ENCODE results near the gene MTNR1B. TPM values are rescaled to one million over a fixed set of nuclear protein-coding genes. Genes with fewer than 3 reads are reported as not detected.

Gene MTNR1B
- total RNA-seq, 1 experiment from 2014 or later, result not detected

DNA sequence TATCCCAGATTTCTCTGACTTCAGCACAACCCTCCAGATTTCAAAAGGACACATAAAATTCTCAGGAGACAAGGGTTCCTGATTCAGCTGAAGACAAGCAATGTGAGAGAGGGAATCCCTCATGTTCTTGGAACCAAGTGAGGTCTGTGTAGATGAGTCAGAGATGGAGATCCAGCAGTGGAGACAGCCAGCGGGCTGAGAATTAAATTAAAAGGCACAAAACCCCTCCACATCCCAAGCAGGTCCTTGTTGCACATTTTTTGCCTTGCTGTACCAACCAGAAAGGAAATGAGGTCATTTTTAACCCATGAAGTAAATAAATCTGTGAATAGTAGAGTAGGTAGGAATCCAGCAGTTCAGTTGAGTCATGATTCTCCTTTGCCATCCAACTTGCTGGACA is 9.7 kb downstream of the MTNR1B start:
- BruUV-seq (replicated peaks), result no TSS peak
- CTCF ChIA-PET, result no interaction called here
- Histone ChIP-seq H3K9me3 (ENCODE audit: low read depth, low read length, poor library complexity, severe bottlenecking) (no peaks in the 10 kb centered on the region), H3K4me3 (ENCODE audit: low read depth, low read length, poor library complexity, severe bottlenecking) (no peak overlapping the region), H3K27me3 (replicated peaks; ENCODE audit: insufficient read depth, low read depth, low read length, poor library complexity) (peaks cover 32% of the 10 kb centered on the region), H3K27ac (ENCODE audit: low read depth, low read length, poor library complexity, severe bottlenecking) (no peak overlapping the region), H3K36me3 (ENCODE audit: insufficient read depth, low read length, poor library complexity, severe bottlenecking) (no peaks in the 10 kb centered on the region), H3K4me1 (ENCODE audit: insufficient read depth, low read length, poor library complexity, severe bottlenecking) (peaks cover 27% of the 10 kb centered on the region)
- TF ChIP-seq EZH2 (IDR thresholded peaks at IDR 0.05; ENCODE audit: borderline replicate concordance, low read depth, low read length, poor library complexity, severe bottlenecking) (no peak), CTCF (conservative IDR thresholded peaks at IDR 0.05; ENCODE audit: low read depth, low read length) (no peak)
- DNase-seq (ENCODE audit: low spot score), result peak; percentile 77
- POLR2A ChIA-PET (ENCODE audit: low non-redundant PET), result interaction anchor here (0.5 kb wide), 1 partner anchor 515 kb away, joined by 3 read pairs; no protein-coding TSS in a partner anchor
- intact Hi-C loops (cut with micrococcal nuclease; ENCODE audit: unreplicated experiment), result no loop called here

- H3K4me1 ChIP-seq (ENCODE audit: insufficient read depth, low read length, poor library complexity, severe bottlenecking), result peaks cover 27% of the 10 kb centered on the region
- intact Hi-C loops (cut with micrococcal nuclease; ENCODE audit: unreplicated experiment), result no loop called here
- ChIA-PET CTCF (no interaction called here), POLR2A (ENCODE audit: low non-redundant PET) (no interaction called here)
- DNase-seq (ENCODE audit: low spot score), result no peak
- no peak overlapping the region for H3K27ac ChIP-seq (ENCODE audit: low read depth, low read length, poor library complexity, severe bottlenecking)
- no TSS peak for BruUV-seq (replicated peaks)
- no peaks in the 10 kb centered on the region for H3K36me3 ChIP-seq (ENCODE audit: insufficient read depth, low read length, poor library complexity, severe bottlenecking)
- H3K9me3 ChIP-seq (ENCODE audit: low read depth, low read length, poor library complexity, severe bottlenecking), result no peaks in the 10 kb centered on the region
- no peak for TF ChIP-seq CTCF (conservative IDR thresholded peaks at IDR 0.05; ENCODE audit: low read depth, low read length)
- TF ChIP-seq EZH2 (IDR thresholded peaks at IDR 0.05; ENCODE audit: borderline replicate concordance, low read depth, low read length, poor library complexity, severe bottlenecking), result no peak
- no peak overlapping the region for H3K4me3 ChIP-seq (ENCODE audit: low read depth, low read length, poor library complexity, severe bottlenecking)
- H3K27me3 ChIP-seq (replicated peaks; ENCODE audit: insufficient read depth, low read depth, low read length, poor library complexity), result peaks cover 28% of the 10 kb centered on the region
Observed at GRCh38 chr11:92980312-92980711, 10.9 kb downstream of the MTNR1B start.

- Histone ChIP-seq H3K4me1 (ENCODE audit: insufficient read depth, low read length, poor library complexity, severe bottlenecking) (peaks cover 21% of the 10 kb centered on the region), H3K36me3 (ENCODE audit: insufficient read depth, low read length, poor library complexity, severe bottlenecking) (no peaks in the 10 kb centered on the region), H3K4me3 (ENCODE audit: low read depth, low read length, poor library complexity, severe bottlenecking) (no peak overlapping the region), H3K27me3 (replicated peaks; ENCODE audit: insufficient read depth, low read depth, low read length, poor library complexity) (peaks cover 15% of the 10 kb centered on the region), H3K9me3 (ENCODE audit: low read depth, low read length, poor library complexity, severe bottlenecking) (no peaks in the 10 kb centered on the region), H3K27ac (ENCODE audit: low read depth, low read length, poor library complexity, severe bottlenecking) (no peak overlapping the region)
- no TSS peak for BruUV-seq (replicated peaks)
- DNase-seq (ENCODE audit: low spot score), result no peak
- ChIA-PET POLR2A (ENCODE audit: low non-redundant PET) (no interaction called here), CTCF (no interaction called here)
- no peak for TF ChIP-seq CTCF (conservative IDR thresholded peaks at IDR 0.05; ENCODE audit: low read depth, low read length)
- no peak for TF ChIP-seq EZH2 (IDR thresholded peaks at IDR 0.05; ENCODE audit: borderline replicate concordance, low read depth, low read length, poor library complexity, severe bottlenecking)
- intact Hi-C loops (cut with micrococcal nuclease; ENCODE audit: unreplicated experiment), result no loop called here
Observed at GRCh38 chr11:92981508-92982043, 12.1 kb downstream of the MTNR1B start.

Data from A673 (cell line).